Measurements from ENCODE around the gene ATP8A2.

ATP8A2 gene

GRCh38 chr13:25762795-25763377, 391.1 kb downstream of the ATP8A2 start:
- Histone ChIP-seq H3K4me3 (ENCODE audit: low read depth, low read length) (no peak overlapping the region), H3K4me2 (ENCODE audit: low read length) (no peak overlapping the region), H3K27me3 (ENCODE audit: control insufficient read depth, insufficient read depth, low read length) (no peaks in the 10 kb centered on the region), H3K79me2 (no peaks in the 10 kb centered on the region), H3K36me3 (ENCODE audit: control insufficient read depth, insufficient read depth, low read length) (no peaks in the 10 kb centered on the region), H3K4me1 (no peaks in the 10 kb centered on the region), H3K9me3 (ENCODE audit: control insufficient read depth, low read length) (no peaks in the 10 kb centered on the region), H3K9ac (no peak overlapping the region), H3K27ac (no peak overlapping the region), H2AFZ (no peak overlapping the region)
- no peak for TF ChIP-seq CTCF (IDR thresholded peaks at IDR 0.05)

- Histone ChIP-seq H3K36me3 (ENCODE audit: control insufficient read depth, insufficient read depth, low read length) (no peaks in the 10 kb centered on the region), H3K9ac (no peak overlapping the region), H3K79me2 (no peaks in the 10 kb centered on the region), H3K4me1 (no peaks in the 10 kb centered on the region), H3K27me3 (ENCODE audit: control insufficient read depth, insufficient read depth, low read length) (no peaks in the 10 kb centered on the region), H3K4me2 (ENCODE audit: low read length) (no peak overlapping the region), H3K9me3 (ENCODE audit: control insufficient read depth, low read length) (no peaks in the 10 kb centered on the region), H3K4me3 (ENCODE audit: low read depth, low read length) (no peak overlapping the region), H2AFZ (no peak overlapping the region), H3K27ac (no peak overlapping the region)
- TF ChIP-seq CTCF (IDR thresholded peaks at IDR 0.05): no peak
Observed at GRCh38 chr13:25764378-25764777, 392.6 kb downstream of the ATP8A2 start.

DNA sequence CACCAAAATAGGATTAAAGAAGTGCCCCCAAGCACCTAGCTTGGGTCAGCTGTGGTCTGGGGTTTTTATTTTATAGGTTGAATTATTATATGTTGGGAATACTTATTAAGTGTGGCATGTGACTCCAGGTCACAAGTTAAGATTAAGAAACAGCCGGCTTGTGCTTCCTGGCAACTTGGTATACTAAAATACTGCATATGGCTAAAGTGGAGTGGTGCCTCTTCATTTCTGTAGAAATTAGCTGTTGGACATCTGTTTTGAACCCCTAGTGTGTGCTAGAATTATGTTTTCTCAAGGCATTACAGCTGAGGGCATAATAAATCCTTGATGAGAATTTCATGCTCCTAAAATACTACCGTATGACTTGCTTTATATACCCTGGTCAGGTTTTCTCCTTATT, 393.5 kb downstream of the ATP8A2 start:
- Histone ChIP-seq H3K9ac (no peak overlapping the region), H3K4me3 (ENCODE audit: low read depth, low read length) (no peak overlapping the region), H3K4me2 (ENCODE audit: low read length) (no peak overlapping the region), H3K27ac (no peak overlapping the region), H3K4me1 (no peaks in the 10 kb centered on the region), H3K9me3 (ENCODE audit: control insufficient read depth, low read length) (no peaks in the 10 kb centered on the region), H3K27me3 (ENCODE audit: control insufficient read depth, insufficient read depth, low read length) (no peaks in the 10 kb centered on the region), H3K36me3 (ENCODE audit: control insufficient read depth, insufficient read depth, low read length) (no peaks in the 10 kb centered on the region), H3K79me2 (no peaks in the 10 kb centered on the region), H2AFZ (no peak overlapping the region)
- no peak for TF ChIP-seq CTCF (IDR thresholded peaks at IDR 0.05)

DNA sequence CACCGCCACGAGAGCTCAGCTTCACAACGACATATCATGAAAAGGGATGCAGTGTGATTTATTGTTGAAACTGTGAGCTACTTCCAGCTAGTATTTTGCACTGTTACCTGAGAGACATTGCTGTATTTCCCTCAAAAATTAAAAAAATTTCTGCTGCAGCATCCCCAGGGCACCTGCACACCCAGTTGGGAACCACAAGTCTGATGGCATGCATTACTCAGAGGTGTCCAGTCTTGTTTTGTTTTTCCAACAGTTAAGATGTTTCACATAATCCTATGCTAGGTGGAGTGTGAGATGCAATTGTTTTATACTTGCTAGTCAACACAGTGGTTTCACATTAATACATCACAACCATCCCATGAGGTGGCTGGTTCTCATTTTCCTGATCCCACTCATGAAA, 394.8 kb downstream of the ATP8A2 start:
- H3K9me3 ChIP-seq (ENCODE audit: control insufficient read depth, low read length): no peaks in the 10 kb centered on the region
- no peak overlapping the region for H3K4me3 ChIP-seq (ENCODE audit: low read depth, low read length)
- TF ChIP-seq CTCF (IDR thresholded peaks at IDR 0.05): no peak
- H3K4me1 ChIP-seq: no peaks in the 10 kb centered on the region
- H3K27me3 ChIP-seq (ENCODE audit: control insufficient read depth, insufficient read depth, low read length): no peaks in the 10 kb centered on the region
- H3K9ac ChIP-seq: no peak overlapping the region
- H2AFZ ChIP-seq: no peak overlapping the region
- H3K79me2 ChIP-seq: no peaks in the 10 kb centered on the region
- no peak overlapping the region for H3K4me2 ChIP-seq (ENCODE audit: low read length)
- no peaks in the 10 kb centered on the region for H3K36me3 ChIP-seq (ENCODE audit: control insufficient read depth, insufficient read depth, low read length)
- H3K27ac ChIP-seq: no peak overlapping the region

- Histone ChIP-seq H3K36me3 (ENCODE audit: control insufficient read depth, insufficient read depth, low read length) (no peaks in the 10 kb centered on the region), H3K9me3 (ENCODE audit: control insufficient read depth, low read length) (no peaks in the 10 kb centered on the region), H2AFZ (no peak overlapping the region), H3K9ac (no peak overlapping the region), H3K4me3 (ENCODE audit: low read depth, low read length) (no peak overlapping the region), H3K79me2 (no peaks in the 10 kb centered on the region), H3K27me3 (ENCODE audit: control insufficient read depth, insufficient read depth, low read length) (no peaks in the 10 kb centered on the region), H3K27ac (no peak overlapping the region), H3K4me2 (ENCODE audit: low read length) (no peak overlapping the region), H3K4me1 (no peaks in the 10 kb centered on the region)
- no peak for TF ChIP-seq CTCF (IDR thresholded peaks at IDR 0.05)
Observed at GRCh38 chr13:25766991-25767390, 395.2 kb downstream of the ATP8A2 start.

All from parathyroid adenoma (tissue), 2 donors.